ENCODE measurements around the gene DPAGT1.
A peak's percentile ranks its signal among the peaks of the same experiment; 100 is the strongest.
"Not testable (repeated sequence)": the region's sequence is repeated elsewhere in the genome, so short reads cannot be mapped to it uniquely, and the experiment has no call there.

Gene DPAGT1

GRCh38 chr11:119115484-119116234 is 14.0 kb upstream of the DPAGT1 start:
- DNase-seq (ENCODE audit: low spot score): peak; percentile 44

GRCh38 chr11:119114351-119114750 is 12.7 kb upstream of the DPAGT1 start:
- DNase-seq (ENCODE audit: low spot score): no peak

GRCh38 chr11:119113716-119114115 is 12.1 kb upstream of the DPAGT1 start:
- DNase-seq (ENCODE audit: low spot score): no peak

GRCh38 chr11:119112314-119113020 is 10.8 kb upstream of the DPAGT1 start:
- no peak for DNase-seq (ENCODE audit: low spot score)

GRCh38 chr11:119111361-119111925 is 9.8 kb upstream of the DPAGT1 start:
- DNase-seq (ENCODE audit: low spot score): no peak

GRCh38 chr11:119110439-119110838 is 8.8 kb upstream of the DPAGT1 start:
- no peak for DNase-seq (ENCODE audit: low spot score)

GRCh38 chr11:119109843-119110242 is 8.2 kb upstream of the DPAGT1 start:
- no peak for DNase-seq (ENCODE audit: low spot score)

- DNase-seq (ENCODE audit: low spot score): no peak
These were observed 7.2 kb upstream of the DPAGT1 start for GRCh38 chr11:119108857-119109221.

- DNase-seq (ENCODE audit: low spot score): peak; percentile 26
These were observed 6.6 kb upstream of the DPAGT1 start for GRCh38 chr11:119108146-119108856.

GRCh38 chr11:119107538-119108145 is 6.0 kb upstream of the DPAGT1 start:
- no peak for DNase-seq (ENCODE audit: low spot score)

- peak; percentile 89 for DNase-seq (ENCODE audit: low spot score)
These were observed 5.2 kb upstream of the DPAGT1 start, which contains the start of gene C2CD2L for GRCh38 chr11:119106564-119107537. TSS of gene C2CD2L (plus strand) at chr11:119107344. CDS start at chr11:119107742, 398 bp downstream.

GRCh38 chr11:119103793-119104192 is 2.1 kb upstream of the DPAGT1 start:
- no peak for DNase-seq (ENCODE audit: low spot score)

GRCh38 chr11:119103161-119103664 is 1.6 kb upstream of the DPAGT1 start:
- not testable (repeated sequence) for DNase-seq (ENCODE audit: low spot score)

GRCh38 chr11:119100994-119101758 is 477 bp downstream of the DPAGT1 start:
- no peak for DNase-seq (ENCODE audit: low spot score)

- DNase-seq (ENCODE audit: low spot score): peak; percentile 24
These were observed 1.2 kb downstream of the DPAGT1 start for GRCh38 chr11:119100246-119100970.

GRCh38 chr11:119099711-119100110 is 1.9 kb downstream of the DPAGT1 start:
- DNase-seq (ENCODE audit: low spot score): no peak

GRCh38 chr11:119095066-119095880 is 6.4 kb downstream of the DPAGT1 start:
- peak; percentile 100 for DNase-seq (ENCODE audit: low spot score)

GRCh38 chr11:119094816-119095065 is 6.9 kb downstream of the DPAGT1 start:
- peak; percentile 60 for DNase-seq (ENCODE audit: low spot score)
